SH-SY5Y (cell line): ENCODE measurements around the gene NSG2.

Source experiments
- GATA2 ChIP-seq: IDR thresholded peaks from 2 replicates; pipeline ENCODE4 v1.6.1; 2011; ENCODE audit warnings: mild to moderate bottlenecking, low read depth, low read length
- GATA3 ChIP-seq: IDR thresholded peaks from 2 replicates; pipeline ENCODE4 v1.6.1; 2011; ENCODE audit warnings: low read depth, mild to moderate bottlenecking, low read length, moderate library complexity

GRCh38 chr5:174000076-174000475 lies 45.4 kb upstream of the NSG2 start:
- TF ChIP-seq GATA2 (no peak), GATA3 (no peak)
